K562 (cell line): ENCODE results near the gene SLC25A29. TPM values are rescaled to one million over a fixed set of nuclear protein-coding genes. Genes with fewer than 3 reads are reported as not detected.

Experiments used
- ATAC-seq: fragments of 200-7000 bp; cut with Tn5 transposase; 3 replicates; pipeline ENCODE4 v1.9.1; 2020; ENCODE audit warnings: moderate library complexity
- BruUV-seq: library from RNA; stranded (reverse); fragments of 400-500 nt; replicated peaks from 2 replicates; lab custom pipeline; 2021; lab: Mats Ljungman, UMichigan
- CTCF ChIA-PET: fragments of 300-600 bp; formaldehyde crosslinking; extraction: SDS; loops from one replicate; lab custom pipeline; 2021; ENCODE audit warnings: low intra/inter-chr PET ratio; lab: Yijun Ruan, JAX
- POLR2A ChIA-PET: fragments of 300-600, 350-650 bp; sonication (Branson Sonifier 250); formaldehyde crosslinking; extraction: SDS; loops from one replicate; lab custom pipeline; 2021; ENCODE audit warnings: antibody characterized with exemption, inconsistent platforms; lab: Yijun Ruan, JAX
- DNase-seq, 4 experiments: peaks; one replicate each; pipeline versions ENCODE4 v3.0.0 to v3.0.0-alpha.2; 2011 to 2018; ENCODE audit warnings: low spot score in 3 of 4, mixed read lengths in 3 of 4; ENCODE audit errors: extremely low read depth in 1 of 4
- FAIRE-seq: peaks from 2 replicates; lab custom pipeline; 2011; peaks lifted over from hg19 to GRCh38; lab: Jason Lieb, UNC
- H2AFZ ChIP-seq: 2 replicates; pipeline ENCODE4 v1.6.0; 2011; ENCODE audit warnings: low read depth, low read length, control low read depth, inconsistent platforms
- H3K27ac ChIP-seq: fragments of 200-600 bp; 3 replicates; pipeline ENCODE4 v1.8.0; 2011; ENCODE audit warnings: low read depth, mild to moderate bottlenecking, control low read depth, inconsistent platforms, low read length, moderate library complexity, mixed read lengths; ENCODE audit errors: extremely low read depth
- H3K27me3 ChIP-seq, 2 experiments: fragments of 300-600 bp in 1 of 2; 2 replicates in 1 of 2; 3 replicates in 1 of 2; pipeline versions ENCODE4 v1.6.0 to v1.8.0; 2011; ENCODE audit warnings: inconsistent platforms in 2 of 2, low read length in 2 of 2, mild to moderate bottlenecking in 1 of 2, mixed read lengths in 1 of 2, moderate library complexity in 1 of 2; ENCODE audit not compliant: control insufficient read depth in 2 of 2, insufficient read depth in 2 of 2
- H3K36me3 ChIP-seq: fragments of 300-600 bp; 3 replicates; pipeline ENCODE4 v1.8.0; 2011; ENCODE audit warnings: mild to moderate bottlenecking, low read length, inconsistent platforms; ENCODE audit not compliant: control insufficient read depth, insufficient read depth
- H3K4me1 ChIP-seq, 2 experiments: fragments of 200-600 bp in 1 of 2; replicated peaks in 1 of 2; 2 replicates in 1 of 2; 3 replicates in 1 of 2; pipeline versions ENCODE4 v1.5.1 to v1.8.0; 2011; ENCODE audit warnings: inconsistent platforms in 2 of 2, low read length in 2 of 2, mild to moderate bottlenecking in 1 of 2, mixed read lengths in 1 of 2, moderate library complexity in 1 of 2; ENCODE audit not compliant: control insufficient read depth in 2 of 2, insufficient read depth in 2 of 2
- H3K4me2 ChIP-seq: 2 replicates; pipeline ENCODE4 v1.6.1; 2011; ENCODE audit warnings: low read length, control low read depth, inconsistent platforms, mixed read lengths; ENCODE audit not compliant: insufficient read depth
- H3K4me3 ChIP-seq: fragments of 200-600 bp; sonication (generic), shearing (Covaris generic); 2 replicates; pipeline ENCODE4 v1.5.1; 2016; ENCODE audit warnings: control low read depth, inconsistent platforms
- H3K79me2 ChIP-seq: fragments of 200-600 bp; 3 replicates; pipeline ENCODE4 v1.8.0; 2011; ENCODE audit warnings: low read length, inconsistent platforms; ENCODE audit not compliant: control insufficient read depth, insufficient read depth
- H3K9ac ChIP-seq, 2 experiments: 2 replicates each; pipeline versions ENCODE4 v1.6.0 to v1.6.1; 2011; ENCODE audit warnings: low read depth in 2 of 2, low read length in 2 of 2, control low read depth in 1 of 2, inconsistent platforms in 1 of 2, mild to moderate bottlenecking in 1 of 2, mixed read lengths in 1 of 2; ENCODE audit not compliant: insufficient read depth in 1 of 2
- H3K9me1 ChIP-seq: one replicate; pipeline ENCODE4 v1.6.0; 2011; ENCODE audit warnings: inconsistent platforms, mild to moderate bottlenecking, low read length, moderate library complexity; ENCODE audit not compliant: control insufficient read depth, insufficient read depth
- H3K9me3 ChIP-seq: replicated peaks from 2 replicates; pipeline ENCODE4 v1.5.1; 2011; ENCODE audit warnings: low read depth, low read length, inconsistent platforms; ENCODE audit not compliant: control insufficient read depth, insufficient read depth
- H4K20me1 ChIP-seq: replicated peaks from 2 replicates; pipeline ENCODE4 v1.6.1; 2011; ENCODE audit warnings: low read length, inconsistent platforms, mixed read lengths; ENCODE audit not compliant: control insufficient read depth, insufficient read depth
- MYBL2 ChIP-seq, 2 experiments: fragments of 450-650 bp in 1 of 2; sonication (generic) in 1 of 2; formaldehyde crosslinking in 1 of 2; IDR thresholded peaks; 2 replicates each; pipeline versions ENCODE4 v1.6.1 to v1.8.1; 2017 to 2022; ENCODE audit warnings: borderline replicate concordance in 1 of 2, inconsistent platforms in 1 of 2, low read depth in 1 of 2, mild to moderate bottlenecking in 1 of 2, missing genetic modification reagents in 1 of 2, moderate library complexity in 1 of 2
- RAD21 ChIP-seq, 2 experiments: fragments of 250-450 bp in 1 of 2; fragments of 450-650 bp in 1 of 2; sonication (Bioruptor Pico) in 1 of 2; formaldehyde crosslinking in 1 of 2; IDR thresholded peaks in 1 of 2; conservative IDR thresholded peaks in 1 of 2; 2 replicates each; pipeline versions ENCODE4 v1.4.0 to v1.8.0; 2020 to 2022; ENCODE audit warnings: mild to moderate bottlenecking in 2 of 2, moderate library complexity in 1 of 2
- RAD51 ChIP-seq: fragments of 450-650 bp; IDR thresholded peaks from 2 replicates; pipeline ENCODE4 v1.7.1; 2016; ENCODE audit warnings: low read depth, mild to moderate bottlenecking, borderline replicate concordance
- SMC3 ChIP-seq: conservative IDR thresholded peaks from 2 replicates; pipeline ENCODE4 v1.6.1; 2011; ENCODE audit warnings: low read depth, low read length, improper control_type of control experiment; ENCODE audit not compliant: insufficient read depth
- WGBS: fragments of 100-300 bp; shearing (Covaris generic); methylation state at CpG from one replicate; pipeline ENCODE4 v1.1.6; 2016; ENCODE audit warnings: low coverage, mixed read lengths; ENCODE audit not compliant: insufficient coverage; ENCODE audit errors: missing lambda C conversion rate; 5-methylcytosine and 5-hydroxymethylcytosine counted together
- in situ Hi-C: fragments of 300-500 bp; cut with MboI; formaldehyde crosslinking; loops from 4 replicates; pipeline ENCODE4 v1.15.0; 2018; ENCODE audit warnings: inconsistent platforms, mixed read lengths
- intact Hi-C: fragments of 100-400 bp; cut with micrococcal nuclease; formaldehyde crosslinking; loops from 2 replicates; pipeline ENCODE4 v1.14.2; 2022
- polyA plus RNA-seq, 8 experiments: library from polyadenylated mRNA; depleted of rRNA in 4 of 8; stranded (reverse) in 5 of 8; unstranded in 3 of 8; fragments of >200 nt; fragmentation: Nextera tagmentation in 2 of 8; fragmentation: Illumina TruSeq in 1 of 8; extraction: Ambion mirVana in 2 of 8; extraction: Trizol in 1 of 8; gene quantifications; 2 replicates each; pipeline versions ENCODE4 v1.2.1 to v1.2.3, GENCODE V29; 2011 to 2014; ENCODE audit warnings: inconsistent platforms in 1 of 8, missing spikeins in 1 of 8
- total RNA-seq, 7 experiments: library from RNA; depleted of rRNA in 6 of 7; stranded (reverse); fragments of >200 nt in 6 of 7; fragmentation: Illumina TruSeq in 2 of 7; extraction: Trizol in 2 of 7; gene quantifications; 2 replicates each; pipeline versions ENCODE4 v1.2.1 to v1.2.3, GENCODE V29; 2011 to 2021; ENCODE audit warnings: low replicate concordance in 1 of 7
- TF ChIP-seq, protein P1 (sequence below), 2 experiments: IDR thresholded peaks in 1 of 2; conservative IDR thresholded peaks in 1 of 2; 2 replicates each; pipeline ENCODE4 v1.6.1; 2016; ENCODE audit warnings: low read depth in 2 of 2, mild to moderate bottlenecking in 1 of 2, missing compliant biosample characterization in 1 of 2, missing genetic modification characterization in 1 of 2, moderate library complexity in 1 of 2
- TF ChIP-seq, protein P2 (sequence below), 3 experiments: IDR thresholded peaks in 2 of 3; conservative IDR thresholded peaks in 1 of 3; 2 replicates each; pipeline ENCODE4 v1.5.1; 2011 to 2012; ENCODE audit warnings: low read length in 3 of 3, mild to moderate bottlenecking in 3 of 3, control low read depth in 2 of 3, improper control_type of control experiment in 1 of 3, inconsistent platforms in 1 of 3, low read depth in 1 of 3, mixed read lengths in 1 of 3, moderate library complexity in 1 of 3; ENCODE audit not compliant: insufficient read depth in 2 of 3
- TF ChIP-seq, protein P3 (sequence below): fragments of 450-650 bp; formaldehyde crosslinking; IDR thresholded peaks from 2 replicates; pipeline ENCODE4 v1.4.0; 2020; ENCODE audit warnings: mild to moderate bottlenecking, moderate library complexity
- TF ChIP-seq, protein P4 (sequence below): fragments of 250-450 bp; sonication (Bioruptor Pico); IDR thresholded peaks from 2 replicates; pipeline ENCODE4 v1.9.0; 2021; ENCODE audit warnings: mild to moderate bottlenecking, inconsistent platforms

SLC25A29 gene
- total and polyA plus RNA-seq, 9 of the 15 experiments (the other 6 are each of a cell fraction or from before 2014, with no cell fraction given): 0.07 to 17.5 (median 4.8) TPM

DNA sequence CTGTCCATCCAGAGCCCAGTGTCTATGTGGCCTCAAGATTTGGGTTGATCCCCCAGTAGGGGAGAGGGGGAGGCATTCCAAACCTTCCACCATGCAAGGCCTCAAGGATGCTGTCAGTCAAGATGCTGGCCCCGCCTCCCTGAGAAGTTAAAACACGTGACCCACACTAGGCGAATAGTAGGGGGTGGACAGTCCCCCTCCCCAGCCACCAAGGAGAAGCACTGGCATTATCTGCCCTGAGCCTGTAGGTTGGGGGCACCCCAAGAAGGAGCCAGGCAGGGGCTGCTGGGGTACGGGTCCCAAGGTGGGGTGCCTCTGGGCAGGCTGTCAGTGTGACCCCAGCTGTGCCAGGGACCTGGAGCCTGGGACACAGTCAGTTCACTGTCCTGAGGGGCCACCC is 2.3 kb downstream of the SLC25A29 start (continued):
- TF ChIP-seq, protein P1, sequence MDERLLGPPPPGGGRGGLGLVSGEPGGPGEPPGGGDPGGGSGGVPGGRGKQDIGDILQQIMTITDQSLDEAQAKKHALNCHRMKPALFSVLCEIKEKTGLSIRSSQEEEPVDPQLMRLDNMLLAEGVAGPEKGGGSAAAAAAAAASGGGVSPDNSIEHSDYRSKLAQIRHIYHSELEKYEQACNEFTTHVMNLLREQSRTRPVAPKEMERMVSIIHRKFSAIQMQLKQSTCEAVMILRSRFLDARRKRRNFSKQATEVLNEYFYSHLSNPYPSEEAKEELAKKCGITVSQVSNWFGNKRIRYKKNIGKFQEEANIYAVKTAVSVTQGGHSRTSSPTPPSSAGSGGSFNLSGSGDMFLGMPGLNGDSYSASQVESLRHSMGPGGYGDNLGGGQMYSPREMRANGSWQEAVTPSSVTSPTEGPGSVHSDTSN (CRISPR knock-in tag; IDR thresholded peaks at IDR 0.05; ENCODE audit: low read depth): no peak
- TF ChIP-seq, protein P1 (tag; conservative IDR thresholded peaks at IDR 0.05; ENCODE audit: low read depth): 0 out of 2 replicates have a peak, but pooled peaks have one; percentile 33
- TF ChIP-seq SMC3 (no peak), RAD51 (peak; percentile 65; the same call in 1 of the 2 replicates)

DNA sequence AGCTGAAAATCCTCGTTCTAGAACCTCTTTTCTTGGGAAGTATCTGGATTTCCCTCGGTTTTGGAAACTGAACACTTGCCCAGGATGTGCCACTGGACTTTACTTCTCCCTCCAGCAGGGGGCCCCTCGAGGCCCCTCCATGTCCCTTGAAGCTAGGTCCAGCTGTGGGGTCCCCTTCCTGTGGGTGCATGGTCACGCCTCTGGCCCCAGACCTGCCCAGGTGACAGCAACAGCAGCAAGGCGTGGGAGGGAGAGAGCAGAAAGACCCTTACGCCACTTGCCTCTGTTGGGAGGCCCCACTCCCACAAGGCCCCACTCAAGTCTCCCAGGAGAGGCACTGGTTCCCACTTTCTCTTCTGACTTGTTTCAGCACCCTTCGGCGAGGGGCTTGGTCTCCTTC is 3.1 kb downstream of the SLC25A29 start:
- FAIRE-seq (peak; percentile 46), ATAC-seq (peak; percentile 39; the same call in 2 of the 3 replicates), DNase-seq (peak; percentile 29 to 54 (median 37))
- H2AFZ ChIP-seq: no peak overlapping the region
- intact Hi-C loops (no loop called here), in situ Hi-C loops (no loop called here)
- H3K9me3 ChIP-seq: no peaks in the 10 kb centered on the region
- H3K9ac ChIP-seq: peak overlapping the region in 1 of 2 experiments; percentile 35; a peak in 1 of 4 replicates
- H3K79me2 ChIP-seq: no peaks in the 10 kb centered on the region
- CTCF ChIA-PET: no interaction called here
- POLR2A ChIA-PET: no interaction called here
- no peak overlapping the region for H3K4me2 ChIP-seq
- H3K4me1 ChIP-seq: peaks cover 12 to 43% of the 10 kb centered on the region in 2 experiments; a peak in 4 of 5 replicates
- H3K9me1 ChIP-seq: peaks cover 4% of the 10 kb centered on the region
- BruUV-seq: no TSS peak
- WGBS: 4% methylated on average over 2 of the region's 8 CpGs
- H4K20me1 ChIP-seq: no peaks in the 10 kb centered on the region; the same call in 1 of the 2 replicates
- no peaks in the 10 kb centered on the region for H3K36me3 ChIP-seq
- no peaks in the 10 kb centered on the region for H3K27me3 ChIP-seq
- no peak overlapping the region for H3K4me3 ChIP-seq
- H3K27ac ChIP-seq: no peak overlapping the region
- TF ChIP-seq, protein P2, sequence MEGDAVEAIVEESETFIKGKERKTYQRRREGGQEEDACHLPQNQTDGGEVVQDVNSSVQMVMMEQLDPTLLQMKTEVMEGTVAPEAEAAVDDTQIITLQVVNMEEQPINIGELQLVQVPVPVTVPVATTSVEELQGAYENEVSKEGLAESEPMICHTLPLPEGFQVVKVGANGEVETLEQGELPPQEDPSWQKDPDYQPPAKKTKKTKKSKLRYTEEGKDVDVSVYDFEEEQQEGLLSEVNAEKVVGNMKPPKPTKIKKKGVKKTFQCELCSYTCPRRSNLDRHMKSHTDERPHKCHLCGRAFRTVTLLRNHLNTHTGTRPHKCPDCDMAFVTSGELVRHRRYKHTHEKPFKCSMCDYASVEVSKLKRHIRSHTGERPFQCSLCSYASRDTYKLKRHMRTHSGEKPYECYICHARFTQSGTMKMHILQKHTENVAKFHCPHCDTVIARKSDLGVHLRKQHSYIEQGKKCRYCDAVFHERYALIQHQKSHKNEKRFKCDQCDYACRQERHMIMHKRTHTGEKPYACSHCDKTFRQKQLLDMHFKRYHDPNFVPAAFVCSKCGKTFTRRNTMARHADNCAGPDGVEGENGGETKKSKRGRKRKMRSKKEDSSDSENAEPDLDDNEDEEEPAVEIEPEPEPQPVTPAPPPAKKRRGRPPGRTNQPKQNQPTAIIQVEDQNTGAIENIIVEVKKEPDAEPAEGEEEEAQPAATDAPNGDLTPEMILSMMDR (IDR thresholded peaks at IDR 0.05 in 2 of 3, conservative IDR thresholded peaks at IDR 0.05 in 1 of 3; ENCODE audit: insufficient read depth in 2 of 3, low read depth in 1 of 3, low read length in 3 of 3): peak; percentile 53 to 74 (median 59)
- TF ChIP-seq, protein P3, sequence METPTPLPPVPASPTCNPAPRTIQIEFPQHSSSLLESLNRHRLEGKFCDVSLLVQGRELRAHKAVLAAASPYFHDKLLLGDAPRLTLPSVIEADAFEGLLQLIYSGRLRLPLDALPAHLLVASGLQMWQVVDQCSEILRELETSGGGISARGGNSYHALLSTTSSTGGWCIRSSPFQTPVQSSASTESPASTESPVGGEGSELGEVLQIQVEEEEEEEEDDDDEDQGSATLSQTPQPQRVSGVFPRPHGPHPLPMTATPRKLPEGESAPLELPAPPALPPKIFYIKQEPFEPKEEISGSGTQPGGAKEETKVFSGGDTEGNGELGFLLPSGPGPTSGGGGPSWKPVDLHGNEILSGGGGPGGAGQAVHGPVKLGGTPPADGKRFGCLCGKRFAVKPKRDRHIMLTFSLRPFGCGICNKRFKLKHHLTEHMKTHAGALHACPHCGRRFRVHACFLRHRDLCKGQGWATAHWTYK (CRISPR knock-in tag): no peak
- TF ChIP-seq, protein P4, sequence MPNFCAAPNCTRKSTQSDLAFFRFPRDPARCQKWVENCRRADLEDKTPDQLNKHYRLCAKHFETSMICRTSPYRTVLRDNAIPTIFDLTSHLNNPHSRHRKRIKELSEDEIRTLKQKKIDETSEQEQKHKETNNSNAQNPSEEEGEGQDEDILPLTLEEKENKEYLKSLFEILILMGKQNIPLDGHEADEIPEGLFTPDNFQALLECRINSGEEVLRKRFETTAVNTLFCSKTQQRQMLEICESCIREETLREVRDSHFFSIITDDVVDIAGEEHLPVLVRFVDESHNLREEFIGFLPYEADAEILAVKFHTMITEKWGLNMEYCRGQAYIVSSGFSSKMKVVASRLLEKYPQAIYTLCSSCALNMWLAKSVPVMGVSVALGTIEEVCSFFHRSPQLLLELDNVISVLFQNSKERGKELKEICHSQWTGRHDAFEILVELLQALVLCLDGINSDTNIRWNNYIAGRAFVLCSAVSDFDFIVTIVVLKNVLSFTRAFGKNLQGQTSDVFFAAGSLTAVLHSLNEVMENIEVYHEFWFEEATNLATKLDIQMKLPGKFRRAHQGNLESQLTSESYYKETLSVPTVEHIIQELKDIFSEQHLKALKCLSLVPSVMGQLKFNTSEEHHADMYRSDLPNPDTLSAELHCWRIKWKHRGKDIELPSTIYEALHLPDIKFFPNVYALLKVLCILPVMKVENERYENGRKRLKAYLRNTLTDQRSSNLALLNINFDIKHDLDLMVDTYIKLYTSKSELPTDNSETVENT (CRISPR knock-in tag): no peak
- TF ChIP-seq MYBL2 (IDR thresholded peaks at IDR 0.05; ENCODE audit: low read depth) (no peak), MYBL2 (CRISPR knock-in tag; IDR thresholded peaks at IDR 0.05; ENCODE audit: borderline replicate concordance) (no peak), RAD21 (CRISPR knock-in tag; conservative IDR thresholded peaks at IDR 0.05 in 1 of 2, IDR thresholded peaks at IDR 0.05 in 1 of 2) (peak in 1 of 2 experiments; percentile 44; a peak in 2 of 4 replicates)
